NCI-H2107 (cell line): ENCODE data around the gene NMRAL1.
A peak's percentile ranks its signal among the peaks of the same experiment; 100 is the strongest.

Experiments
- DNase-seq: peaks from one replicate; lab custom pipeline; 2025; lab: John Stamatoyannopoulos, UW

The NMRAL1 gene

GRCh38 chr16:4474192-4474961 lies at the start of gene NMRAL1:
NMRAL1 (minus strand) TSS chr16:4474625; CDS start chr16:4474132, 493 bp downstream.
- no peak for DNase-seq

- no peak for DNase-seq
These were observed 49.3 kb upstream of the NMRAL1 start for GRCh38 chr16:4523686-4524085.

GRCh38 chr16:4522051-4522581 lies 47.7 kb upstream of the NMRAL1 start:
- DNase-seq, result peak; percentile 89

GRCh38 chr16:4520913-4521312 lies 46.5 kb upstream of the NMRAL1 start:
- no peak for DNase-seq

GRCh38 chr16:4519274-4520058 lies 45.0 kb upstream of the NMRAL1 start:
- DNase-seq, result no peak

- DNase-seq, result peak; percentile 11
These were observed 43.6 kb upstream of the NMRAL1 start for GRCh38 chr16:4517812-4518680.

GRCh38 chr16:4515611-4516233 lies 41.3 kb upstream of the NMRAL1 start:
- DNase-seq, result no peak

- no peak for DNase-seq
These were observed 40.2 kb upstream of the NMRAL1 start for GRCh38 chr16:4514606-4515005.

GRCh38 chr16:4513881-4514280 lies 39.5 kb upstream of the NMRAL1 start:
- no peak for DNase-seq

GRCh38 chr16:4513086-4513860 lies 38.8 kb upstream of the NMRAL1 start:
- DNase-seq, result no peak

GRCh38 chr16:4512473-4512872 lies 38.0 kb upstream of the NMRAL1 start:
- no peak for DNase-seq

- peak; percentile 23 for DNase-seq
These were observed 37.1 kb upstream of the NMRAL1 start for GRCh38 chr16:4511441-4512082.

GRCh38 chr16:4510747-4511426 lies 36.5 kb upstream of the NMRAL1 start:
- no peak for DNase-seq

GRCh38 chr16:4510131-4510530 lies 35.7 kb upstream of the NMRAL1 start:
- DNase-seq, result no peak

GRCh38 chr16:4509420-4509819 lies 35.0 kb upstream of the NMRAL1 start:
- DNase-seq, result no peak

- no peak for DNase-seq
These were observed 34.4 kb upstream of the NMRAL1 start for GRCh38 chr16:4508806-4509205.

GRCh38 chr16:4507588-4508345 lies 33.3 kb upstream of the NMRAL1 start:
- DNase-seq, result no peak

GRCh38 chr16:4506450-4506849 lies 32.0 kb upstream of the NMRAL1 start:
- peak; percentile 15 for DNase-seq
